ENCODE measurements around the gene GPR161.

GRCh38 chr1:168099337-168099801 is 37.4 kb downstream of the GPR161 start:
- TF ChIP-seq CTCF (IDR thresholded peaks at IDR 0.05) (no peak), POLR2A (IDR thresholded peaks at IDR 0.05) (no peak)
